ENCODE measurements around the gene KMT5B. TPM values are rescaled to one million over a fixed set of nuclear protein-coding genes. Genes with fewer than 3 reads are reported as not detected.
"Not testable (repeated sequence)": the region's sequence is repeated elsewhere in the genome, so short reads cannot be mapped to it uniquely, and the experiment has no call there.

Gene KMT5B
- total RNA-seq, 2 donors from 2014 or later = 42.6 to 59.1 TPM

- intact Hi-C loops (cut with DNase I) = no loop called here
- no peak for DNase-seq
- H3K4me3 ChIP-seq = no peak overlapping the region
These were observed 41.3 kb upstream of the KMT5B start for GRCh38 chr11:68254421-68254820.

GRCh38 chr11:68251765-68252164 is 38.7 kb upstream of the KMT5B start:
- no peak overlapping the region for H3K9ac ChIP-seq (ENCODE audit: low read depth in 2 of 2, low read length in 2 of 2)
- H3K4me1 ChIP-seq = no peaks in the 10 kb centered on the region
- intact Hi-C loops (cut with DNase I) = no loop called here
- H3K9me3 ChIP-seq = no peaks in the 10 kb centered on the region
- H3K36me3 ChIP-seq = no peaks in the 10 kb centered on the region
- TF ChIP-seq CTCF (IDR thresholded peaks at IDR 0.05) = no peak
- H3K27me3 ChIP-seq = no peaks in the 10 kb centered on the region
- no peak overlapping the region for H3K27ac ChIP-seq
- H3K4me3 ChIP-seq = no peak overlapping the region
- no peak for DNase-seq

More at GRCh38 chr11:68254421-68254820, 41.3 kb upstream of the KMT5B start:
- H3K9me3 ChIP-seq = no peaks in the 10 kb centered on the region
- no peaks in the 10 kb centered on the region for H3K27me3 ChIP-seq
- H3K4me1 ChIP-seq = peaks cover 9% of the 10 kb centered on the region
- TF ChIP-seq CTCF (IDR thresholded peaks at IDR 0.05) = no peak
- no peak overlapping the region for H3K9ac ChIP-seq (ENCODE audit: low read depth in 2 of 2, low read length in 2 of 2)
- no peak overlapping the region for H3K27ac ChIP-seq
- no peaks in the 10 kb centered on the region for H3K36me3 ChIP-seq

- H3K27ac ChIP-seq; H3K4me1 ChIP-seq; H3K9ac ChIP-seq (ENCODE audit: low read depth in 2 of 2, low read length in 2 of 2); H3K9me3 ChIP-seq; DNase-seq; H3K4me3 ChIP-seq; H3K27me3 ChIP-seq; H3K36me3 ChIP-seq; intact Hi-C loops (cut with DNase I): not testable (repeated sequence)
These were observed 31.8 kb upstream of the KMT5B start for GRCh38 chr11:68244912-68245311.

GRCh38 chr11:68243847-68244246 is 30.8 kb upstream of the KMT5B start:
- H3K9ac ChIP-seq (ENCODE audit: low read depth in 2 of 2, low read length in 2 of 2); H3K27ac ChIP-seq; intact Hi-C loops (cut with DNase I); H3K27me3 ChIP-seq; DNase-seq; H3K4me1 ChIP-seq; H3K9me3 ChIP-seq; H3K4me3 ChIP-seq; H3K36me3 ChIP-seq: not testable (repeated sequence)

GRCh38 chr11:68242616-68243015 is 29.5 kb upstream of the KMT5B start:
- no peak for TF ChIP-seq CTCF (IDR thresholded peaks at IDR 0.05)
- no peaks in the 10 kb centered on the region for H3K9me3 ChIP-seq
- H3K4me1 ChIP-seq = no peaks in the 10 kb centered on the region
- no peak for DNase-seq
- H3K36me3 ChIP-seq = no peaks in the 10 kb centered on the region
- intact Hi-C loops (cut with DNase I) = no loop called here
- no peak overlapping the region for H3K9ac ChIP-seq (ENCODE audit: low read depth in 2 of 2, low read length in 2 of 2)
- no peak overlapping the region for H3K27ac ChIP-seq
- H3K27me3 ChIP-seq = no peaks in the 10 kb centered on the region
- H3K4me3 ChIP-seq = no peak overlapping the region

- no peaks in the 10 kb centered on the region for H3K9me3 ChIP-seq
- no peaks in the 10 kb centered on the region for H3K4me1 ChIP-seq
- no peaks in the 10 kb centered on the region for H3K27me3 ChIP-seq
- H3K36me3 ChIP-seq = no peaks in the 10 kb centered on the region
- TF ChIP-seq CTCF (IDR thresholded peaks at IDR 0.05) = no peak
- intact Hi-C loops (cut with DNase I) = no loop called here
- no peak overlapping the region for H3K9ac ChIP-seq (ENCODE audit: low read depth in 2 of 2, low read length in 2 of 2)
- DNase-seq = no peak
- H3K4me3 ChIP-seq = no peak overlapping the region
- H3K27ac ChIP-seq = no peak overlapping the region
These were observed 18.5 kb upstream of the KMT5B start for GRCh38 chr11:68231621-68232020.

GRCh38 chr11:68229601-68230000 is 16.5 kb upstream of the KMT5B start:
- intact Hi-C loops (cut with DNase I) = no loop called here
- no peak for DNase-seq
- no peaks in the 10 kb centered on the region for H3K9me3 ChIP-seq
- no peak for TF ChIP-seq CTCF (IDR thresholded peaks at IDR 0.05)
- no peak overlapping the region for H3K27ac ChIP-seq
- H3K36me3 ChIP-seq = no peaks in the 10 kb centered on the region
- H3K9ac ChIP-seq (ENCODE audit: low read depth in 2 of 2, low read length in 2 of 2) = no peak overlapping the region
- H3K27me3 ChIP-seq = no peaks in the 10 kb centered on the region
- no peaks in the 10 kb centered on the region for H3K4me1 ChIP-seq
- H3K4me3 ChIP-seq = no peak overlapping the region

Data from colonic mucosa (tissue), 4 donors.